ENCODE data around the gene EFNB1.

The EFNB1 gene

DNA sequence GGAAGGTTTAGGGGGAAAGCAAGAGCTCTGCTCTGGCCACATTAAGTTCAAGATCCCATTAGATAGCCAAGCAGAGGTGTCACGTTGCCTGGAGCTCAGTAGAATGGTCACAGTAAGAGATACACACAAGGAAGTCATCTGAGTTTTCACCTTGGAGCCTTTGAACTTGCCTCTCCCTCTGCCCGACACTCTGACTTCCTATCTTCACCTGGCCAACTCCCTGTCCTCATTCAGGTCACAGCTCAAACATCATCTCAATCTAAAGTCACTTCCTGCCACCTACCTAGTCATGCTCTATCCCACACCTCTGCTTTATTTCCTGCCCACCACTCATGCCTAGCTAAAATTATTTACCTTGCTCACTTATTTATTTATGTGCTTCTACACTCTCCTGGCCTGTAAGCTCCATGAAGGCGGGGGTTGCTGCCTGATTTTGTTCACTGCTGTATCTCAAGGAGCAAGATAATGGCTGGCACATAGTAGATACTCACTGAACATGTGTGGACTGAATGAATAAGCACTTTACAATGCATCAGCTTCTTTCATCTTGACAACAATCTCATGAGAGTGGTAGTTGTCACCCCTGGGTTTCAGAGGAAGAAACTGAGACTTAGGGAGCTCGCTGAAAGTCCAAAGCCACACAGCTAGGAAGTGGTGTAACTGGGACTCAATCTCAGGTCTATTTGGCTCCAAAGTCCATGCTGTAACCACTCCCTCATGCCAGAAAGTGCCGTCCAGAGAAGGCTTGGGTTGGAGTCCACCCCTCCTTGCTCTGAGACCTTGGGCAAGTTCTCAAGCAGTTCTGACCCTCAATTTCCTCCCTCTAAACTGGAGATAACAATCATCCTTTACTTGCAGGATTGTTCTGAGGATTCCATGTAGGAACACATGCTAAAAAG lies 40.3 kb downstream of the EFNB1 start:
- Histone ChIP-seq H3K36me3 (replicated peaks) (no peaks in the 10 kb centered on the region), H3K27me3 (replicated peaks) (no peaks in the 10 kb centered on the region), H3K27ac (no peak overlapping the region), H3K4me3 (ENCODE audit: low read depth, low read length) (no peak overlapping the region)
- in situ Hi-C loops (cut with HindIII; ENCODE audit: low pct_ligation_motif_present, low sequenced_read_pairs), result no loop called here
- TF ChIP-seq, protein P1, sequence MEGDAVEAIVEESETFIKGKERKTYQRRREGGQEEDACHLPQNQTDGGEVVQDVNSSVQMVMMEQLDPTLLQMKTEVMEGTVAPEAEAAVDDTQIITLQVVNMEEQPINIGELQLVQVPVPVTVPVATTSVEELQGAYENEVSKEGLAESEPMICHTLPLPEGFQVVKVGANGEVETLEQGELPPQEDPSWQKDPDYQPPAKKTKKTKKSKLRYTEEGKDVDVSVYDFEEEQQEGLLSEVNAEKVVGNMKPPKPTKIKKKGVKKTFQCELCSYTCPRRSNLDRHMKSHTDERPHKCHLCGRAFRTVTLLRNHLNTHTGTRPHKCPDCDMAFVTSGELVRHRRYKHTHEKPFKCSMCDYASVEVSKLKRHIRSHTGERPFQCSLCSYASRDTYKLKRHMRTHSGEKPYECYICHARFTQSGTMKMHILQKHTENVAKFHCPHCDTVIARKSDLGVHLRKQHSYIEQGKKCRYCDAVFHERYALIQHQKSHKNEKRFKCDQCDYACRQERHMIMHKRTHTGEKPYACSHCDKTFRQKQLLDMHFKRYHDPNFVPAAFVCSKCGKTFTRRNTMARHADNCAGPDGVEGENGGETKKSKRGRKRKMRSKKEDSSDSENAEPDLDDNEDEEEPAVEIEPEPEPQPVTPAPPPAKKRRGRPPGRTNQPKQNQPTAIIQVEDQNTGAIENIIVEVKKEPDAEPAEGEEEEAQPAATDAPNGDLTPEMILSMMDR (IDR thresholded peaks at IDR 0.05; ENCODE audit: low read depth, low read length, missing control alignments), result no peak
- no peak for DNase-seq

DNA sequence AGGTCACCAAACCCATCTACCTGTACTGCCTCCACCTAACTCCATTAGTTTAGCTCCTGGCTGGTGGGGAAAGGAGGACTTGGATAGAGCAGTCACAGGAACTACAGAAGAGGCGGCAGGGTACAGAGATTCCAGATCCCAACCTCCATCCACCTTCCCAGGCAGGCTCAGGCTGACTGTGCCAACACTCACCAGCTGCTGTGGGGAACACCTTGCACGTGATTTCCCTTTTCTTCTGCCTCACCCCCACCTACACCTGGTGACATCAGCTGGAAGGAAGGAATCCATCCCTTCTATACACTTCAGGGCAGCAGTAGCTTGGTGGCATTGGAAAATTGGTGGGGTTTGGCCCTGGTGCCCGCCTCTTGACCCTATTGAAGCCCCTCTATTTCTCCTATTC lies 41.5 kb downstream of the EFNB1 start:
- H3K4me3 ChIP-seq (ENCODE audit: low read depth, low read length), result no peak overlapping the region
- no peak for DNase-seq
- H3K27me3 ChIP-seq (replicated peaks), result no peaks in the 10 kb centered on the region
- in situ Hi-C loops (cut with HindIII; ENCODE audit: low pct_ligation_motif_present, low sequenced_read_pairs), result no loop called here
- TF ChIP-seq, protein P1 (IDR thresholded peaks at IDR 0.05; ENCODE audit: low read depth, low read length, missing control alignments), result no peak
- H3K27ac ChIP-seq, result no peak overlapping the region
- H3K36me3 ChIP-seq (replicated peaks), result no peaks in the 10 kb centered on the region

DNA sequence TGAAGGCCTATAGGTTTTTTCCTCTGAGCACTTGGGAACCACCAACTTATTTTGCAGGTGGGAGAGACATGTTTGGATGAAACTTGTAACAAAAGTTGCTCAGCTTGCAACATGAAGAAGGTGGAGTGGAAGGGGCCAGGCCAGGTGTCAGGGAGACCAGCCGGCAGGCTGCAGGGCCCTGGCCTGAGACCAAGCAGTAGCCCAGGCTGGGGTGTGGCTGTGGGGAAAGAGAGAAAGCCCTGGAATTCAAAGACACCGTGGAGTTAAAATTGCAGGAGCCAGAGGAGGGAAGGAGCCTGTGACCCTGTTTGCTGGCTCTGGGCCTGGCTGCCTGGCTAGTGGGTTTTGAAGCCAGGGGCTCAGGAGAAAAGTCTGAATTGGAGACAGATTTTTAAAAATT lies 43.4 kb downstream of the EFNB1 start:
- Histone ChIP-seq H3K36me3 (replicated peaks) (no peaks in the 10 kb centered on the region), H3K4me3 (ENCODE audit: low read depth, low read length) (no peak overlapping the region), H3K27me3 (replicated peaks) (no peaks in the 10 kb centered on the region), H3K27ac (no peak overlapping the region)
- TF ChIP-seq, protein P1 (IDR thresholded peaks at IDR 0.05; ENCODE audit: low read depth, low read length, missing control alignments), result no peak
- DNase-seq, result no peak
- in situ Hi-C loops (cut with HindIII; ENCODE audit: low pct_ligation_motif_present, low sequenced_read_pairs), result no loop called here

DNA sequence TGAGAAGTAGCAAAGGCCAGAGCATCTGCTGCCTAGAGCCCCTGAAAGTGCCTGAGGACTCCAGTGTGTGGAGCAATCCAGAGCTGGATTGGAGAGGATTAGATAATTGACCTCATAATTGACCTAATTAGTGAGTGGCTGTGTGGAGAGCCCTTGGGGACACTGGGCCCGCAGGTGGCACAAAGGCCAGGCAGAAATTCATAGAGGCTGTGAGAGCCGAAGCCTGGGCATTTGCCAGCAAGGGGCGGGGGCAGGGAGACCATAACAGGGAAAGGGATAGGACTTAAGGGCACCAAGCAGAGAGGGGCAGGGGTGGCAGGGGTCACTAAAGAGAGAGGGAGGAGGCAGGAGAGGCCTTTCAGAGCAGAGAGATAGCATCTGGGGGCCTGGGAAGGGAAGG lies 45.3 kb downstream of the EFNB1 start:
- in situ Hi-C loops (cut with HindIII; ENCODE audit: low pct_ligation_motif_present, low sequenced_read_pairs), result no loop called here

DNA sequence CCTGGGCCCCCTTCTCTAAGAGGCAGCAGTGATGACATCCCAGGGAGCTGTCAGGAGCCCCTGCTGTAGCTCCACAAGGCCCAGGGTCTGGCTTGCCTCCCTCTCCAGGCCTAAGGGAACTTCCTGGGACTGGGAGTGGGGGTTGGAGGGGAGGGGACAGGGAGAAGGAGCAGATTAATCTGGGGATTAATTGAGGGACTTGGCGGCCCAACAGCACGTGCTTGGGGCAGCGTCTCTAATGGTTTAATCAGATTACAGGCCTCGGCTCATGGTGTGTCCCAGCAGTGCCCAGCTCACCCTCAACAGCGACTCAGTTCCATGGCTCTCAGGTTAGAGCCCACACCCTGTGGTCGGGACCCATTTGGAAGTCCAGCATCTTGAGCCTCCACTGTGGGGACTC lies 47.9 kb downstream of the EFNB1 start:
- TF ChIP-seq, protein P1 (IDR thresholded peaks at IDR 0.05; ENCODE audit: low read depth, low read length, missing control alignments), result no peak
- Histone ChIP-seq H3K36me3 (replicated peaks) (no peaks in the 10 kb centered on the region), H3K4me3 (ENCODE audit: low read depth, low read length) (no peak overlapping the region), H3K27ac (no peak overlapping the region), H3K27me3 (replicated peaks) (no peaks in the 10 kb centered on the region)
- in situ Hi-C loops (cut with HindIII; ENCODE audit: low pct_ligation_motif_present, low sequenced_read_pairs), result no loop called here
- no peak for DNase-seq

More for the DNA sequence above, 45.3 kb downstream of the EFNB1 start:
- Histone ChIP-seq H3K27ac (no peak overlapping the region), H3K4me3 (ENCODE audit: low read depth, low read length) (no peak overlapping the region), H3K36me3 (replicated peaks) (no peaks in the 10 kb centered on the region), H3K27me3 (replicated peaks) (no peaks in the 10 kb centered on the region)
- TF ChIP-seq, protein P1 (IDR thresholded peaks at IDR 0.05; ENCODE audit: low read depth, low read length, missing control alignments), result no peak
- DNase-seq, result no peak
